ENCODE data around the gene CLEC16A.
A peak's percentile ranks its signal among the peaks of the same experiment; 100 is the strongest.

CLEC16A gene

GRCh38 chr16:10995565-10995964 lies 51.2 kb downstream of the CLEC16A start:
- DNase-seq, result no peak

- DNase-seq, result no peak
These were observed 53.1 kb downstream of the CLEC16A start for GRCh38 chr16:10997485-10997884.

- DNase-seq, result no peak
These were observed 54.9 kb downstream of the CLEC16A start for GRCh38 chr16:10999300-10999699.

GRCh38 chr16:11001611-11002010 lies 57.2 kb downstream of the CLEC16A start:
- DNase-seq, result no peak

GRCh38 chr16:11003141-11003540 lies 58.8 kb downstream of the CLEC16A start:
- no peak for DNase-seq

- DNase-seq, result no peak
These were observed 60.0 kb downstream of the CLEC16A start for GRCh38 chr16:11004351-11004750.

- no peak for DNase-seq
These were observed 60.7 kb downstream of the CLEC16A start for GRCh38 chr16:11004973-11005610.

- DNase-seq, result no peak
These were observed 61.2 kb downstream of the CLEC16A start for GRCh38 chr16:11005611-11005975.

- DNase-seq, result no peak
These were observed 62.3 kb downstream of the CLEC16A start for GRCh38 chr16:11006656-11007055.

- no peak for DNase-seq
These were observed 63.4 kb downstream of the CLEC16A start for GRCh38 chr16:11007714-11008280.

GRCh38 chr16:11009027-11009755 lies 64.8 kb downstream of the CLEC16A start:
- DNase-seq, result no peak

- DNase-seq, result no peak
These were observed 66.3 kb downstream of the CLEC16A start for GRCh38 chr16:11010575-11011221.

- no peak for DNase-seq
These were observed 67.0 kb downstream of the CLEC16A start for GRCh38 chr16:11011326-11011725.

- DNase-seq, result no peak
These were observed 68.5 kb downstream of the CLEC16A start for GRCh38 chr16:11012841-11013240.

- no peak for DNase-seq
These were observed 69.8 kb downstream of the CLEC16A start for GRCh38 chr16:11014136-11014535.

GRCh38 chr16:11015076-11015475 lies 70.7 kb downstream of the CLEC16A start:
- no peak for DNase-seq

GRCh38 chr16:11015607-11016006 lies 71.2 kb downstream of the CLEC16A start:
- no peak for DNase-seq

- no peak for DNase-seq
These were observed 72.2 kb downstream of the CLEC16A start for GRCh38 chr16:11016524-11016988.

- DNase-seq, result peak; percentile 24
These were observed 72.6 kb downstream of the CLEC16A start for GRCh38 chr16:11016993-11017392.

GRCh38 chr16:11017499-11017898 lies 73.1 kb downstream of the CLEC16A start:
- no peak for DNase-seq

GRCh38 chr16:11020388-11020787 lies 76.0 kb downstream of the CLEC16A start:
- no peak for DNase-seq

GRCh38 chr16:11020792-11021551 lies 76.6 kb downstream of the CLEC16A start:
- no peak for DNase-seq

- DNase-seq, result no peak
These were observed 77.6 kb downstream of the CLEC16A start for GRCh38 chr16:11022002-11022401.

Data from NCI-H1436 (cell line).